Mesothelial cell of epicardium (in vitro differentiated cells): ENCODE measurements around the gene KCNQ1OT1. TPM values are rescaled to one million over a fixed set of nuclear protein-coding genes. Genes with fewer than 3 reads are reported as not detected.
A peak's percentile ranks its signal among the peaks of the same experiment; 100 is the strongest.

Experiments used
- DNase-seq, 2 experiments: peaks; one replicate each; pipeline ENCODE4 v3.0.0; 2021; ENCODE audit warnings: low spot score in 2 of 2; ENCODE audit not compliant: unreplicated experiment in 2 of 2
- H3K27ac Mint-ChIP-seq: 2 replicates; pipeline ENCODE4 v1.8.0; 2021; ENCODE audit warnings: mixed read lengths
- H3K27me3 Mint-ChIP-seq: 2 replicates; pipeline ENCODE4 v1.8.0; 2021; ENCODE audit warnings: low read depth, mixed read lengths
- H3K36me3 Mint-ChIP-seq: 2 replicates; pipeline ENCODE4 v1.8.0; 2021; ENCODE audit warnings: mixed read lengths
- H3K4me1 Mint-ChIP-seq: 2 replicates; pipeline ENCODE4 v1.8.0; 2021; ENCODE audit warnings: mixed read lengths
- H3K4me3 Mint-ChIP-seq: 2 replicates; pipeline ENCODE4 v1.8.0; 2021; ENCODE audit warnings: mild to moderate bottlenecking, moderate library complexity, mixed read lengths
- H3K9me3 Mint-ChIP-seq: 2 replicates; pipeline ENCODE4 v1.8.0; 2021; ENCODE audit warnings: mixed read lengths
- CTCF ChIP-seq: fragments of 200-600 bp; sonication (generic); IDR thresholded peaks from one replicate; pipeline ENCODE4 v1.5.0; 2021; ENCODE audit warnings: antibody characterized with exemption; ENCODE audit not compliant: unreplicated experiment
- total RNA-seq: library from RNA; stranded (reverse); gene quantifications from 3 replicates; pipeline ENCODE4 v1.2.1, GENCODE V29; 2021

The KCNQ1OT1 gene
- total RNA-seq, 1 donor from 2014 or later: 35.1 TPM

DNA sequence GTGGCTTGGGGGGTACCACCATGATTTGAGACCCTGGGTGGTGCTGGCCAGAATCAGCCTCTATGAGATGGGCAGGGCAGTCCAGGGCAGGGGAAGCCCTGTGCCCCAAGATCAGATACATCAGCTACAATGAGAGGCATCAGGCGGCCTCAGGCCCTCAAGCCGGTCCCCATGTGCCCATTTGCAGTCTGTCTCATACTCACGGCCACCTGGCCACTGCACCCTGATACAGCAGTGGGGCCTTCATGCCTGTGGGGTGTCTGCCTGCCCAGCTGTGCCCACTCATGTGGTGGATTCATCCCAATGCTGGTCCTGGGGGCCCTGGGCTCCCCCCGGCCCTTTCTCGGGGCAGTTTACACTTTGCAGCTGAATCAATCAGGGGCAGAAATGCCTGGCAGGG, 42.4 kb upstream of the KCNQ1OT1 start:
- H3K4me3 Mint-ChIP-seq: no peak overlapping the region
- H3K27ac Mint-ChIP-seq: peak overlapping the region; percentile 83

GRCh38 chr11:2741377-2742131, 41.8 kb upstream of the KCNQ1OT1 start:
- Mint-ChIP-seq H3K9me3 (no peaks in the 10 kb centered on the region), H3K27ac (peak overlapping the region; percentile 83), H3K27me3 (no peaks in the 10 kb centered on the region), H3K4me1 (peaks cover 32% of the 10 kb centered on the region), H3K4me3 (no peak overlapping the region), H3K36me3 (no peaks in the 10 kb centered on the region)
- DNase-seq: no peak
- no peak for TF ChIP-seq CTCF

More for the DNA sequence above, 42.4 kb upstream of the KCNQ1OT1 start:
- Mint-ChIP-seq H3K4me1 (peaks cover 35% of the 10 kb centered on the region), H3K27me3 (no peaks in the 10 kb centered on the region), H3K36me3 (no peaks in the 10 kb centered on the region), H3K9me3 (no peaks in the 10 kb centered on the region)
- no peak for DNase-seq
- no peak for TF ChIP-seq CTCF

DNA sequence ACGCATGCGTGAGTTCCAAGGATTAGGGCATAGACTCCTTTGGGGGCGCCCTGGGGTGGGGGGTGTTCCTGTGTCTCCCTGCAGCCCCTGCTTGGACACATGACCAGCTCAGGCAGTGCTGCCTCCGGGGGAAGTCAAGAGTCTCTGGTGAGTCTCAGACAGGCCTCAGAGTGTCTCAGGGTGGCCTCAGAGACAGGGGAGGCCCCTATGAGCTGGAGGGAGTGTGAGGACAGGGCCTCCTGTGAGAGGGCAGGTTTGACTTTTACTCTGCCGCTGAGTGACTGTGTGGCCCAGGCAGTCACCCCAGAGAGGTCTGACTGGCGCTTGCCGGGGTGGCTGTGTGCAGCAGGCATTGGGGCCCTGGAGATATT, 41.2 kb upstream of the KCNQ1OT1 start:
- Mint-ChIP-seq H3K9me3 (no peaks in the 10 kb centered on the region), H3K4me1 (peaks cover 31% of the 10 kb centered on the region), H3K27ac (peak overlapping the region; percentile 72), H3K27me3 (no peaks in the 10 kb centered on the region), H3K4me3 (no peak overlapping the region), H3K36me3 (no peaks in the 10 kb centered on the region)
- no peak for TF ChIP-seq CTCF
- DNase-seq: no peak

DNA sequence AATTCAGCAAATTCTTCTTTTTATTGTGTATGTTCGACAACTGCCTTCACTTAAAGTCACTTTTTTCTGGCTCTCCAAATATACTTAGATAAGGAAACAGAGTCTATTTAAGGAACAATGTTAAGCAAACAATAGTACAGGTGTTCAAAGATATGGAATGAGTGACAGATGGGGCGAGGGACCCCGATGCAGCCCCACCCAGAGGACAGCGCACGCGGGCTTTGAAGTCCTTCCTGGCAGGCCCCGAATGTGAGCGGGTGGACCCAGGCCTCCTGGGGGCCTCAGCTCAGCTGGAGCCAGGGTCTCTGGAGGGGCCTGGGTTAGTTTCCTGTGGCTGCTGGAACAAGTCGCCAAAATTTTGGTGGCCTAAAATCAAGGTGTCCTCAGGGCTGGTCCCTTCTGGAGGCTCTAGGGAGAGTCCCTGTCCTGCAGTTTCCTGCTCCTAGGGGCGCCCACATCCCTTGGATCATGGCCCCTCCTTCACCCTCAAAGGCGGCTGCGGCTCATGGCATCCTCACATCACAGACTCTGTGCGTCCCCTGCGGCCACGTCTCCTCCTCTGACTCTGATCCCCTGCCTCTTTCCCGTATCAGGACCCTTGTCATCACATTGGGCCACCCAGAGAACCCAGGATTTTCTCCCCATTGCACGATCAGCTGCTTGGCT, 40.6 kb upstream of the KCNQ1OT1 start:
- Mint-ChIP-seq H3K27me3 (no peaks in the 10 kb centered on the region), H3K4me1 (peaks cover 31% of the 10 kb centered on the region), H3K27ac (peak overlapping the region; percentile 72), H3K9me3 (no peaks in the 10 kb centered on the region), H3K36me3 (no peaks in the 10 kb centered on the region), H3K4me3 (no peak overlapping the region)
- DNase-seq: no peak
- no peak for TF ChIP-seq CTCF

- no peak for DNase-seq
- H3K27me3 Mint-ChIP-seq: no peaks in the 10 kb centered on the region
- no peaks in the 10 kb centered on the region for H3K36me3 Mint-ChIP-seq
- no peak for TF ChIP-seq CTCF
- H3K27ac Mint-ChIP-seq: peak overlapping the region; percentile 30
- no peaks in the 10 kb centered on the region for H3K9me3 Mint-ChIP-seq
- H3K4me3 Mint-ChIP-seq: no peak overlapping the region
- H3K4me1 Mint-ChIP-seq: peaks cover 31% of the 10 kb centered on the region
Measured at GRCh38 chr11:2739531-2740274, 39.9 kb upstream of the KCNQ1OT1 start.
